ENCODE measurements around the gene ZNF709. TPM values are rescaled to one million over a fixed set of nuclear protein-coding genes. Genes with fewer than 3 reads are reported as not detected.
A peak's percentile ranks its signal among the peaks of the same experiment; 100 is the strongest.
"Not testable (repeated sequence)": the region's sequence is repeated elsewhere in the genome, so short reads cannot be mapped to it uniquely, and the experiment has no call there.

ZNF709 gene
- total RNA-seq, 2 donors from 2014 or later = 2.9 to 3.0 TPM

- intact Hi-C loops (cut with DNase I) = no loop called here
- no peak for DNase-seq (ENCODE audit: low spot score)
These were observed 19.8 kb downstream of the ZNF709 start for GRCh38 chr19:12464769-12465168.

GRCh38 chr19:12464139-12464538 is 20.5 kb downstream of the ZNF709 start:
- intact Hi-C loops (cut with DNase I); DNase-seq (ENCODE audit: low spot score): not testable (repeated sequence)

- no peak for DNase-seq (ENCODE audit: low spot score)
- intact Hi-C loops (cut with DNase I) = no loop called here
These were observed 31.1 kb downstream of the ZNF709 start for GRCh38 chr19:12453495-12453894.

- intact Hi-C loops (cut with DNase I) = no loop called here
These were observed 33.8 kb downstream of the ZNF709 start for GRCh38 chr19:12450844-12451243.

GRCh38 chr19:12448808-12449207 is 35.8 kb downstream of the ZNF709 start:
- intact Hi-C loops (cut with DNase I) = no loop called here

More at GRCh38 chr19:12450844-12451243, 33.8 kb downstream of the ZNF709 start:
- DNase-seq (ENCODE audit: low spot score) = no peak

GRCh38 chr19:12440541-12441316 is 43.9 kb downstream of the ZNF709 start, which contains the start of gene ZNF443:
Gene ZNF443, minus strand, starts transcription at chr19:12441021. Its CDS starts 107 bp downstream, at chr19:12440914.
- intact Hi-C loops (cut with DNase I) = no loop called here

More at GRCh38 chr19:12448808-12449207, 35.8 kb downstream of the ZNF709 start:
- no peak for DNase-seq (ENCODE audit: low spot score)

GRCh38 chr19:12439686-12440540 is 44.7 kb downstream of the ZNF709 start:
- DNase-seq (ENCODE audit: low spot score); intact Hi-C loops (cut with DNase I): not testable (repeated sequence)

More at GRCh38 chr19:12440541-12441316, 43.9 kb downstream of the ZNF709 start, which contains the start of gene ZNF443:
- peak; percentile 99 for DNase-seq (ENCODE audit: low spot score)

GRCh38 chr19:12430726-12431299 is 53.8 kb downstream of the ZNF709 start:
- intact Hi-C loops (cut with DNase I); DNase-seq (ENCODE audit: low spot score): not testable (repeated sequence)

- no peak for DNase-seq (ENCODE audit: low spot score)
- intact Hi-C loops (cut with DNase I) = no loop called here
These were observed 58.7 kb downstream of the ZNF709 start for GRCh38 chr19:12425888-12426274.

GRCh38 chr19:12425236-12425887 is 59.3 kb downstream of the ZNF709 start:
- no peak for DNase-seq (ENCODE audit: low spot score)
- intact Hi-C loops (cut with DNase I) = no loop called here

GRCh38 chr19:12417273-12417672 is 67.3 kb downstream of the ZNF709 start:
- DNase-seq (ENCODE audit: low spot score); intact Hi-C loops (cut with DNase I): not testable (repeated sequence)

- intact Hi-C loops (cut with DNase I) = loop anchor here in 1 of 2 donors (2.0 kb wide), 1 partner anchor 31 kb away; no protein-coding TSS in a partner anchor
- no peak for DNase-seq (ENCODE audit: low spot score)
These were observed 72.7 kb downstream of the ZNF709 start for GRCh38 chr19:12411893-12412292.

Other genes with a start within 250 kb of the ZNF709 start
- 10 to 100 TPM; 12.0 to 14.5 TPM for gene ZNF44, start 189.9 kb downstream of the ZNF709 start, total RNA-seq
- gene ZNF563, start 151.2 kb downstream of the ZNF709 start, total RNA-seq = 1 to 10 TPM; 2.9 to 3.1 TPM
- 1 to 10 TPM; 4.9 to 7.7 TPM for gene ZNF442, start 119.1 kb downstream of the ZNF709 start, total RNA-seq
- 1 to 10 TPM; 4.1 to 4.6 TPM for gene ZNF799, start 83.5 kb downstream of the ZNF709 start, total RNA-seq
- 1 to 10 TPM; 2.8 to 4.6 TPM for gene ZNF443, start 43.8 kb downstream of the ZNF709 start, total RNA-seq
- gene ZNF564, start 66.7 kb upstream of the ZNF709 start, total RNA-seq = 10 to 100 TPM; 11.8 to 12.6 TPM
- 1 to 10 TPM; 5.4 to 6.3 TPM for gene ZNF490, start 126.0 kb upstream of the ZNF709 start, total RNA-seq
- gene ZNF791, start 126.1 kb upstream of the ZNF709 start, total RNA-seq = 10 to 100 TPM; 26.8 to 28.5 TPM
- gene MAN2B1, start 181.9 kb upstream of the ZNF709 start, total RNA-seq = 10 to 100 TPM; 57.2 to 95.8 TPM
- gene WDR83, start 182.0 kb upstream of the ZNF709 start, total RNA-seq = 1 to 10 TPM; 6.7 to 6.9 TPM
- gene DHPS, start 197.1 kb upstream of the ZNF709 start, total RNA-seq = 10 to 100 TPM; 47.2 to 52.6 TPM
- gene GNG14, start 203.2 kb upstream of the ZNF709 start, total RNA-seq = not detected
- 1 to 10 TPM; 3.1 to 3.6 TPM for gene FBXW9, start 211.8 kb upstream of the ZNF709 start, total RNA-seq
- 10 to 100 TPM; 57.5 to 59.2 TPM for gene TNPO2, start 239.1 kb upstream of the ZNF709 start, total RNA-seq
- gene TRIR, start 249.9 kb upstream of the ZNF709 start, total RNA-seq = 100 to 1,000 TPM; 109 to 121 TPM